ENCODE measurements around the gene PLEKHM1. TPM values are rescaled to one million over a fixed set of nuclear protein-coding genes. Genes with fewer than 3 reads are reported as not detected.
A peak's percentile ranks its signal among the peaks of the same experiment; 100 is the strongest.

The PLEKHM1 gene
- total and polyA plus RNA-seq, 2 of the 13 experiments (the other 11 are each of a cell fraction or from before 2014, with no cell fraction given): 7.6 to 13.5 TPM

GRCh38 chr17:45428050-45428617, 62.4 kb downstream of the PLEKHM1 start (continued):
- TF ChIP-seq ZNF205 (CRISPR knock-in tag; IDR thresholded peaks at IDR 0.05) (0 out of 2 replicates have a peak, but pooled peaks have one; percentile 49), MXD1 (CRISPR knock-in tag; IDR thresholded peaks at IDR 0.05) (0 out of 2 replicates have a peak, but pooled peaks have one; percentile 59), SMAD1 (CRISPR knock-in tag; IDR thresholded peaks at IDR 0.05; ENCODE audit: borderline replicate concordance, low read depth) (no peak), GATAD2A (CRISPR knock-in tag; IDR thresholded peaks at IDR 0.05) (peak; percentile 89), ZNF232 (CRISPR knock-in tag; IDR thresholded peaks at IDR 0.05; ENCODE audit: borderline replicate concordance) (no peak), MIER2 (CRISPR knock-in tag; IDR thresholded peaks at IDR 0.05) (peak; percentile 50; the same call in 1 of the 2 replicates), ZNF530 (CRISPR knock-in tag; IDR thresholded peaks at IDR 0.05; ENCODE audit: low read depth) (no peak), HOXA9 (CRISPR knock-in tag; IDR thresholded peaks at IDR 0.05; ENCODE audit: borderline replicate concordance) (no peak), ZNF775 (CRISPR knock-in tag; IDR thresholded peaks at IDR 0.05; ENCODE audit: borderline replicate concordance) (no peak), SP1 (IDR thresholded peaks at IDR 0.05) (no peak), SP1 (CRISPR knock-in tag; IDR thresholded peaks at IDR 0.05) (peak; percentile 66; the same call in 1 of the 2 replicates), FOXM1 (CRISPR knock-in tag; IDR thresholded peaks at IDR 0.05) (no peak), RELA (CRISPR knock-in tag; IDR thresholded peaks at IDR 0.05) (no peak), CERS6 (CRISPR knock-in tag; IDR thresholded peaks at IDR 0.05) (no peak), ARNTL (CRISPR knock-in tag; IDR thresholded peaks at IDR 0.05) (no peak), RCOR2 (CRISPR knock-in tag; IDR thresholded peaks at IDR 0.05) (no peak), ETV6 (CRISPR knock-in tag; conservative IDR thresholded peaks at IDR 0.05) (no peak), ZNF101 (CRISPR knock-in tag; IDR thresholded peaks at IDR 0.05; ENCODE audit: borderline replicate concordance, low read depth) (no peak), FOXO4 (CRISPR knock-in tag; conservative IDR thresholded peaks at IDR 0.05) (no peak)
- TF ChIP-seq, protein P1, sequence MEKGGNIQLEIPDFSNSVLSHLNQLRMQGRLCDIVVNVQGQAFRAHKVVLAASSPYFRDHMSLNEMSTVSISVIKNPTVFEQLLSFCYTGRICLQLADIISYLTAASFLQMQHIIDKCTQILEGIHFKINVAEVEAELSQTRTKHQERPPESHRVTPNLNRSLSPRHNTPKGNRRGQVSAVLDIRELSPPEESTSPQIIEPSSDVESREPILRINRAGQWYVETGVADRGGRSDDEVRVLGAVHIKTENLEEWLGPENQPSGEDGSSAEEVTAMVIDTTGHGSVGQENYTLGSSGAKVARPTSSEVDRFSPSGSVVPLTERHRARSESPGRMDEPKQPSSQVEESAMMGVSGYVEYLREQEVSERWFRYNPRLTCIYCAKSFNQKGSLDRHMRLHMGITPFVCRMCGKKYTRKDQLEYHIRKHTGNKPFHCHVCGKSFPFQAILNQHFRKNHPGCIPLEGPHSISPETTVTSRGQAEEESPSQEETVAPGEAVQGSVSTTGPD (CRISPR knock-in tag; IDR thresholded peaks at IDR 0.05): no peak
- TF ChIP-seq, protein P2, sequence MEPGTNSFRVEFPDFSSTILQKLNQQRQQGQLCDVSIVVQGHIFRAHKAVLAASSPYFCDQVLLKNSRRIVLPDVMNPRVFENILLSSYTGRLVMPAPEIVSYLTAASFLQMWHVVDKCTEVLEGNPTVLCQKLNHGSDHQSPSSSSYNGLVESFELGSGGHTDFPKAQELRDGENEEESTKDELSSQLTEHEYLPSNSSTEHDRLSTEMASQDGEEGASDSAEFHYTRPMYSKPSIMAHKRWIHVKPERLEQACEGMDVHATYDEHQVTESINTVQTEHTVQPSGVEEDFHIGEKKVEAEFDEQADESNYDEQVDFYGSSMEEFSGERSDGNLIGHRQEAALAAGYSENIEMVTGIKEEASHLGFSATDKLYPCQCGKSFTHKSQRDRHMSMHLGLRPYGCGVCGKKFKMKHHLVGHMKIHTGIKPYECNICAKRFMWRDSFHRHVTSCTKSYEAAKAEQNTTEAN (CRISPR knock-in tag; conservative IDR thresholded peaks at IDR 0.05): no peak
- TF ChIP-seq, protein P3, sequence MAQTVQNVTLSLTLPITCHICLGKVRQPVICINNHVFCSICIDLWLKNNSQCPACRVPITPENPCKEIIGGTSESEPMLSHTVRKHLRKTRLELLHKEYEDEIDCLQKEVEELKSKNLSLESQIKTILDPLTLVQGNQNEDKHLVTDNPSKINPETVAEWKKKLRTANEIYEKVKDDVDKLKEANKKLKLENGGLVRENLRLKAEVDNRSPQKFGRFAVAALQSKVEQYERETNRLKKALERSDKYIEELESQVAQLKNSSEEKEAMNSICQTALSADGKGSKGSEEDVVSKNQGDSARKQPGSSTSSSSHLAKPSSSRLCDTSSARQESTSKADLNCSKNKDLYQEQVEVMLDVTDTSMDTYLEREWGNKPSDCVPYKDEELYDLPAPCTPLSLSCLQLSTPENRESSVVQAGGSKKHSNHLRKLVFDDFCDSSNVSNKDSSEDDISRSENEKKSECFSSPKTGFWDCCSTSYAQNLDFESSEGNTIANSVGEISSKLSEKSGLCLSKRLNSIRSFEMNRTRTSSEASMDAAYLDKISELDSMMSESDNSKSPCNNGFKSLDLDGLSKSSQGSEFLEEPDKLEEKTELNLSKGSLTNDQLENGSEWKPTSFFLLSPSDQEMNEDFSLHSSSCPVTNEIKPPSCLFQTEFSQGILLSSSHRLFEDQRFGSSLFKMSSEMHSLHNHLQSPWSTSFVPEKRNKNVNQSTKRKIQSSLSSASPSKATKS (CRISPR knock-in tag; IDR thresholded peaks at IDR 0.05): no peak
- TF ChIP-seq, protein P4, sequence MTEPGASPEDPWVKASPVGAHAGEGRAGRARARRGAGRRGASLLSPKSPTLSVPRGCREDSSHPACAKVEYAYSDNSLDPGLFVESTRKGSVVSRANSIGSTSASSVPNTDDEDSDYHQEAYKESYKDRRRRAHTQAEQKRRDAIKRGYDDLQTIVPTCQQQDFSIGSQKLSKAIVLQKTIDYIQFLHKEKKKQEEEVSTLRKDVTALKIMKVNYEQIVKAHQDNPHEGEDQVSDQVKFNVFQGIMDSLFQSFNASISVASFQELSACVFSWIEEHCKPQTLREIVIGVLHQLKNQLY (CRISPR knock-in tag; IDR thresholded peaks at IDR 0.05): no peak
